HPDE6-E6E7 (cell line): ENCODE data around the gene SFXN1.
"Not testable (repeated sequence)": the region's sequence is repeated elsewhere in the genome, so short reads cannot be mapped to it uniquely, and the experiment has no call there.

ENCODE experiments used
- DNase-seq: peaks from one replicate; pipeline ENCODE4 v3.0.0; 2011; ENCODE audit warnings: missing footprints; ENCODE audit errors: extremely low spot score

Gene SFXN1

DNA sequence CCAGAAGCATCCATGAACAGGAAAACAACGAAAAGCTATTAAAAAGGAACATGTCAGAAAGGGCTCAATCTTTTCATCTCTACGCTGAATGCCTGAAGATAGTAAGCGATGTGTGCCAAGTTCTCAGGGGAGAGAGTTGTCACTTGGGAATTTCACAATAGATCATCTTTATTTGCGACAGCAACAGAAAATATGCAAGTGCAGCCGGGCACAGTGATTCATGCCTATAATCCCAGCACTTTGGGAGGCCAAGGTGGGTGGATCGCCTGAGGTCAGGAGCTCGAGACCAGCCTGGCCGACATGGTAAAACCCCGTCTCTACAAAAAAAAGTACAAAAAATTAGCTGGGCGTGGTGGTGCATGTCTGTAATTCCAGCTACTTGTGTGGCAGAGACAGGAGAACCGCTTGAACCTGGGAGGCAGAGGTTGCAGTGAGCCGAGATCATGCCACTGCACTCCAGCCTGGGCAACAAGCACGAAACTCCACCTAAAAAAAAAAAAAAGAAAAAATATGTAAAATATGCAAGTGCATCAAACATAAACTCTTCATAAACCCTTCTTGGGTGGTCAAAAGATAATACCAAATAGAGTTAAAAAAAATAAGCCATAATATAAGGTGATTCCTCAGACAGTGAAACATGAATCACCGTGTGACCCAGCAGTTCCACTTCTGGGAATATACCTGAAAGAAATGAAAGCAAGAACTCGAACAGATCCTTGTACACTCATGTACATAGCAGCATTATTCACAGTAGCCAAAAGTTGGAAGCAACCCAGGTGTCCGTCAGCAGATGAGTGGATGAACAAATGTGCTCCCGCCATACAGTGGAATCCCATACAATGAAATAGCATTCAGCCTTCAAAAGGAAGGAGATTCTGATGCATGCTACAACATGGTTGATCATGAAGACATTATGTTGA lies 16.2 kb downstream of the SFXN1 start:
- DNase-seq = no peak

DNA sequence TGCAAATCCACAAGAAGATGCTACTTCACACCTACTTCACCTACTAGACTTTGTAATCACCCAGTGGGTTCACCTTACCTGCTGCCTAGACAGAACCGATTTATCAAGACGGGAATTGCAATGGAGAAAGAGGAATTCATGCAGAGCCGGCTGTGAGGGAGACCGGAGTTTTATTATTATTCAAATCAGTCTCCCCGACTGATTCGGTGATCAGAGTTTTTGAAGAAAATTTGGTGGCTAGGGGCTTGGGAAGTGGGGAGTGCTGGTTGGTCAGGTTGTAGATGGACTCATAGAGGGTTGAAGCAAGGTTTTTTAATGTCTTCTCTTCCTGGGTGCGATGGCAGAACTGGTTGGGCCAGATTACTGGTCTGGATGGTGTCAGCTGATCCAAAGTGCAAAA lies 23.4 kb downstream of the SFXN1 start:
- DNase-seq = no peak

DNA sequence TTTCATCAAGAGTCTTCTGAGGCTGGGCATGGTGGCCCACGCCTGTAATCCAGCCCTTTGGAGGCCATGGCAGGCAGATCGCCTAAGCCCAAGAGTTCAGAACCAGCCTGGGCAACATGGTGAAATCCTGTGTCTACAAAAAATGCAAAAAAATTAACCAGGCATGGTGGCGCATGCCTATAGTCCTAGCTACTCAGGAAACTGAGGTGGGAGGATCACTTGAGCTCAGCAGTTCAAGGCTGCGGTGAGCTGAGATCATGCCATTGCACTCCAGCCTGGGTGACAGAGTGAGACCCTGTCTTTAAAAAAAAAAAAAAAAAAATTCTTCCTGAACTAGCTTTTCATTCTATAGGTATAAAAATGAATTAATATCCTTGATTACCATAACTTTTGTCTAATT lies 29.3 kb downstream of the SFXN1 start:
- DNase-seq = not testable (repeated sequence)

DNA sequence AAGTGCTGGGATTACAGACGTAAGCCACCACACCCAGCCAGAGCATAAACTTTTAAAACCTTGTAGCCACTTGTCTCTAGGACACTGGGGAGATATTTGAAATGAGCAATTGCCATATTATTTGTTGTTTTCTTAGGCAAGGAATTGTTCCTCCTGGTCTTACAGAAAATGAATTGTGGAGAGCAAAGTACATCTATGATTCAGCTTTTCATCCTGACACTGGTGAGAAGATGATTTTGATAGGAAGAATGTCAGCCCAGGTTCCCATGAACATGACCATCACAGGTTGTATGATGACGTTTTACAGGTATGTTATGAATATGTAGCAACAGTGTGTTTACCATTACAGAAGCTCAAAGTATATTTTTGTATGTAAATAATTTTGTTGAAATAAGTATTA lies 30.5 kb downstream of the SFXN1 start:
- no peak for DNase-seq

DNA sequence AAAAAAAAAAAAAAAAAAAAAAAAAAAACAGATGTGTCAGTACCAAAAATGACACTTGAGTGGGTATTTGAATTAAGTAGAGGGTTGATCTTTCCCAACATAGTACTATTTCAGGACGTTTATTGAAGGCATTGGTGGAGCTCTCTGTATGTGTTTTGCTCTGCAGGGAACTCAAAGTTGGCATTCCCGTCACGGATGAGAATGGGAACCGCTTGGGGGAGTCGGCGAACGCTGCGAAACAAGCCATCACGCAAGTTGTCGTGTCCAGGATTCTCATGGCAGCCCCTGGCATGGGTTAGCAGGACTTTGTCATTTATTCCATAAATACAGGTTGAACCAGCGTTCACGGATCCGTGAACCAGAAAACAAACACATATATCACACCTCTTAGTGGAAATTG lies 34.9 kb downstream of the SFXN1 start:
- DNase-seq = no peak

DNA sequence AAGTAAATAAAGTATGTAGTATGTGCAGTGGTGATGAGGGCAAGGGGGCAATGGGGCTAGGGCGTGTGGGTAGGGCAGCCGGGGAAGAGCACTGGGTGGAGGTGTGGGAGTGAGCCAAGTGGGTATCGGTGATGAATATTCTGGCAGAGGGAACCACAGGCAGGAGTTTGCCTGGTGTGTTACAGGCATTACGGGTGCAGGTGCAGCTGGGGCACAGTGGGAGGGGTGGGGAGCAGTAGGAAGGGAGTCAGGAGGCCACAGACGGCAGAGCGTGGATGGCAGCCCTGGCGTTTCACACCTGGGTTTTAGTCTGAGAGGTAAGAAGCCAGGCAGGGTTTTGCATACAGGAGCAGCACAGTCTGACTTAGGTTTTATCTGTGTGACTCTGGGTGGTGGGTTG lies 35.4 kb downstream of the SFXN1 start:
- no peak for DNase-seq

DNA sequence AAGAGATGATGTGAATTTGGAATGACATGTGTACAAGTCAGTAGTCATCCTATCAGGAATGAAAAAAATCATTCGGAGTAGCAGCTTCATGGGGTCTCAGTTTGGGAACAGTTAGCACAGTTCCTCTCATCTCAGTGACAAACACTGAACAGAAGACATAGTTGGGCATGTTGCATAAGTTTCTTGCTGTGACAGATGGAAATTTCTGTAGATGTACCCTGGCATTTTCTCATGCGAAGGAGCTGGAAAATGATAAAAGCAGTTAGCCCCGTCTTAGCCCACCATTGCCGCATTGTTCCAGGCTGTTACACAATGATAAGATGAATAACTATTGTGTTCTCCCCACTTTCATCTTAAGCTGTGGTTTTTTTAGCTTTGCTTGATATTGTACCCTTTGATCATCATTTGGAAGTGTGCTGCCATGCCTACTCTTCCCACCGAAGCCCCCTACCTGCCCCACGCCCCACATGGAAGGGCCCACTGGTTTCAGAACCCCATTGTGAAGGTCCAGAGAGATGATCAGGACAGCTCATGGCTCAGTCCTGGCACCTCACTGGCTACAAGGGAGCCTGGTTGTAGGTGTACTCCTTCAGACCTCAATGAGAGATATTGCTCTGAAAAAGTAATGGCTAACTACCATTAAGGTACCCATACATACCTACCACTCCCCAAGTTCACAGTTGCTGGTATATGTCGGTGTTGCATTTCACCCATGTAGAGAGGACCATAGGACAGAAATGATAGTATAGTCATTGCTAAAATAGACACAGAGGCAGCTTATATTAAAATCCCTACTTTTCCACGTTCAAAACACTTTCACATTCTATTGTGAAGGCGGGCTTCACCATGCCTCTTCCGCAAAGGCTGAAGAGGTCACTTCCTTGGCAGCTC lies 38.8 kb downstream of the SFXN1 start:
- no peak for DNase-seq

DNA sequence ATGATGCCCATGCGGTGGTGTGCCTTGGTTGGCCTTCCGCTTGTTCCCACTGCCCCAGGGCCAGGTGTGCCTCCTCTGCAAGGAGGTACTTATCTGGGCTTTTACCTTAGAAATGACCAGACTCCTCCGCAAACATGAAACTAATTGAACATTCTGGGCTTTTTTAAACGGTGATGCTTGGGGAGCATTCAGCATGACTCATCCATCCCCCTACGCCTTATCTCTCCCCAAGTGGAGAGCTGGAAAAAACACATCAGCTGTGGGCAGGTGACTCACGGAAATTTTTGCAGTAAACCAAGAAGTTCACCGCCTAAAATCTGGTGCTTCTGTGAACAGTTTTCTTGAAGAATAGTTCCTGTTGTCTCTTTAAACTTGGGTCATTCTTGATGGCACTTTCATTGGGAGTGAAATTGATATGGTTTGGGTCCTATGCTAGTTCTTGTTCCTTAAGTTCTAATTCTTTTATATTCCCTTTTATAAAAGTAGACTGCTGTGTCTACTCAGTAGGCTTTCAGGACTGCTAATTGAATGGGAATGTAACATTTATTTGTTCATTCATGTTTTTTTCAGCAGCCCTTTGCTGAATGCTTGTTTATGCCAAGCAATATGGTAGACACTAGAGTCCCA lies 39.6 kb downstream of the SFXN1 start:
- peak; percentile 41 for DNase-seq

DNA sequence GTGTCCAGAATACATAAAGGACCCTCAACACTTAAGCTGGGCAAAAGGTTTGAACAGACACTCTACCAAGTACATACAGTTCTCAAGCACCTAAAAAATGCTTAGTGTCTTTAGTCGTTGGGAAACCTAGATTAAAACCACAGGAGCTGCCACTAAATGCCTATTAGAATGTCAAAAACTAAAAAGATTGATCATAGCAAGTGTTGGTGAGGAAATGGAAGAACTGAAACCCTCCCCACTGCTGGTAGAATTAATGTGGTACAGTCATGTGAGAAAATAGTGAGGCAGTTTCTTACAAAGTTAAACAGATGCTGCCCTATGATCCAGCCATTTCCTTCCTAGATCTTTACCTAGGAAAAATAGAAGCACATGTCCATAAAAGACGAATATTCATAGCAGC lies 40.6 kb downstream of the SFXN1 start:
- DNase-seq = no peak

DNA sequence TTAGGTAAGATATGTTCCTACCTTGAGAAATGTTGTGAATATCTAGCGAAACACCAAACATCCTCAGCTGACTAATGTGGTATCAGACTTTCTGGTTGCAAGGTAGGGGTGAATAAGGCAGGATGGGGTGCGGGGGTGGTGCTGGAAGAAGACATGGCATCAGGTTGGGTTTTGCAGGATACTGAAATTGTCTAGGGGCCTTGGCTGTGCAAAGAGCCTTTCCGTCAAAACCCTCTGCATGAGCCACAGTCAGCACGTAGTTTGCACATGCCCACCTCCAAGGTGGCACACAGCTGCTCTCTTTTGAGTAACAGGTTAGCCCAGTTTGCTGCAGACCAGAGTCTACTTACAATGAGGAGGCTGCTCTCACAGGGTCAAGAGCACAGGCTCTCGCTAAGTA lies 42.0 kb downstream of the SFXN1 start:
- DNase-seq = no peak

DNA sequence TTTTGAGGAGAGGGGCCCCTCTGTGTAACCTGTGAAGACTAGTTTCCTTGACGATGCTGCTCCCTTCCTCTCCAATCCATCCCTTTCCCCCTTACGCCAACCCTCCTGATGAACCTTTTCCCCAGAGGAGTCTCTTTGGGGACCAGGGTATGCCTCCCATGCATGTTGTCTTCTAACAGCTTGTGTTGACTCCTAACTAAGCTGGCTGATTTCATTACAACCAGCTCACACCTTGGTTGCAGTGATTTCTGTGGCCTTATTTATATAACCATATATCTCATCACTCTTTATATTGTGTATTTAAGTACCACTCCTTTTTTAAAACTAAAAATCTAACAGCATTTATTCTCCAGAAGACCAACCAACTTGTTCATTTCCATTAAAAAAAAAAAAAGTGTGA lies 42.5 kb downstream of the SFXN1 start:
- DNase-seq = no peak

DNA sequence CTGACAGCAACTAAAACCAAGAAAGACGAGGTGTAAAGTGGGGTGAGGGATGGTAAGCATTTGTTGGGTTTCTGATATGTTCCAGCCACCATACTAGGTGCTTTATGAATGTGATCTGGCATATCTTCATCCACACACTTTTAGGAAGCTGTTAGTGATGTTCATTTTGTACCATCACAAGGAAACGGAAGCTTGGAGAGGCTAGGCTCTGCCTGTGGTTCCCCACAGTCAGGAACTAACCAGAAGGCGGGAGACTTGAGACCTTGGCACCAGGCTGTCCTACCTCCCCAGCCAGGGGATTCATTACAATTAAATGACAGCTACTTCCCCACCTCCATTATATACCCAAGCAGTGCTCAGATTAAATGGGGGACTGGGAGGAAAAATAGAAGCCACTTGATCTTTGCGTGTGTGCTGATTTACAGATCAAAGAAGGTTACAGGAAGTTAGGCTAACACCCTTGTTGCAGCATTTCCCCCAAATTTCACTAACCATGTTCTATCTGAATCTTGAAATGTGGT lies 43.0 kb downstream of the SFXN1 start:
- DNase-seq = no peak

DNA sequence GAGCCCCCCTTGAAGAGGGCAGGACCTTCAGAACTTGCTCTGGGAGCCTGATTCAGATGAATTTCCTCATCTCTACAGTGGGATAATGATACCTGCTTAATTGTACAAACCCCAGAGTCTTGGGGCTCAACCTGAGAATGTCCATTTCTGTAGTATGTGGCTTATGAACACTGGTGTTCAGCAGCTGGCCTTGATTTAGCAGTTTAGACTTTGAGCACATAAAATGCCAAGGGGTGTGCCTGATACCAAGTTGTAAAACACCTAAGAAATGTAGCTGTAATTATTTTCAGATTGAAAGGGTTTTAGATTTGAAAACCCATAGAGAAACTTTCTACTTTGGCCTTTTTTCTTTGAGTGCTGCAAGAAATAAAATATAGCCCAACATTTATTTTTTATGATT lies 44.9 kb downstream of the SFXN1 start:
- DNase-seq = no peak

DNA sequence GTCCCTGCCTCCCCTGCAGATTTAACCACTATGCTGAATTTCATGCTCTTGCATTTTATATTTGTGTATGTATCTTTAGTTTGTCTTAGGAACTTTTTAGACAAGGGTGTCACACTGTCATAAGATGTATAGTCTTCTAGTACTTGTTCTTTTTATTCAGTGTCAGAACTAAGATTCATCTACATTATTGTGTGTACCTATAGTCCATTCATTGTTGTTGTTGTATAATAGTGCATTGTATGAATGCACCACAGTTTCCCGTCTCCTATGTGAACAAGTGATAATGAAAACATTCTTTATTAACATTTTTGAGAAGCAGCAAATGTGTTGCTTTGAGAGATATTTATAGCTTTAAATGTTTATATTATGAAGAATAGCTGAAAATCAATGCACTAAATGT lies 45.9 kb downstream of the SFXN1 start:
- DNase-seq = no peak

DNA sequence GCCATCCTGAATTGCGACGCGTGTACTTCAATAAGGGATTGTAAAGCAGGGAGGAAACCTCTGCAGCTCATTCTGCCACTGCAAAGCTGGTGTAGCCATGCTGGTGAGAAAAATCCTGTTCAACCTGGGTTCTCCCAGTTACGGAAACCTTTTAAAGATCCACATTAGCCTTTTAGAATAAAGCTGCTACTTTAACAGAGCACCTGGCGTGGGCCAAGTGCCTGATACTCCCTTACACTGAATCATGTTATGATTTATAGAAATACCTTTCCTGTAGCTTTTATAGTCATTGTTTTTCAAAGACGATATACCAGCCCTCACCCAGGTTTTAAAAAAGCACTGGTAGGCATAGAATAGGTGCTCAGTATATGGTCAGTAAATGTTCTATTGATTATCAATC lies 48.3 kb downstream of the SFXN1 start:
- no peak for DNase-seq

DNA sequence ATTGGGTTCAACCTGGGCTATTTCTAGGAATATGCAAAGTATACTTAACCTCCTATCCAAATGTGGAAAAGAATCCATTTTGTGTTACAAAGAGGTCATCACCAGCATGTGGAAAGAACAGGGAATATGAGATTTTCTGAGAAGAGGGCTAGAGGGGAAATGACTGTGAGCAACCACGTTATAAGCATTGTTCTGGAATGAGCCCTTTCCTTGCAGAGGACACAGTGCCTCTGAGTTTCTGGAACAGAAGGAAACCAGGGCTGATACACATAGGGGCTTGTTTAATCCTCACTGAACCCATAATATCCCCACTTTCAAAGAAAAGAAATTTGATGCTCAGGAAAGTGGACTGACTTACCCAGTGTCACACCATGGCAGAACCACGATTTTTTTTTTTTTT lies 53.0 kb downstream of the SFXN1 start:
- DNase-seq = no peak

DNA sequence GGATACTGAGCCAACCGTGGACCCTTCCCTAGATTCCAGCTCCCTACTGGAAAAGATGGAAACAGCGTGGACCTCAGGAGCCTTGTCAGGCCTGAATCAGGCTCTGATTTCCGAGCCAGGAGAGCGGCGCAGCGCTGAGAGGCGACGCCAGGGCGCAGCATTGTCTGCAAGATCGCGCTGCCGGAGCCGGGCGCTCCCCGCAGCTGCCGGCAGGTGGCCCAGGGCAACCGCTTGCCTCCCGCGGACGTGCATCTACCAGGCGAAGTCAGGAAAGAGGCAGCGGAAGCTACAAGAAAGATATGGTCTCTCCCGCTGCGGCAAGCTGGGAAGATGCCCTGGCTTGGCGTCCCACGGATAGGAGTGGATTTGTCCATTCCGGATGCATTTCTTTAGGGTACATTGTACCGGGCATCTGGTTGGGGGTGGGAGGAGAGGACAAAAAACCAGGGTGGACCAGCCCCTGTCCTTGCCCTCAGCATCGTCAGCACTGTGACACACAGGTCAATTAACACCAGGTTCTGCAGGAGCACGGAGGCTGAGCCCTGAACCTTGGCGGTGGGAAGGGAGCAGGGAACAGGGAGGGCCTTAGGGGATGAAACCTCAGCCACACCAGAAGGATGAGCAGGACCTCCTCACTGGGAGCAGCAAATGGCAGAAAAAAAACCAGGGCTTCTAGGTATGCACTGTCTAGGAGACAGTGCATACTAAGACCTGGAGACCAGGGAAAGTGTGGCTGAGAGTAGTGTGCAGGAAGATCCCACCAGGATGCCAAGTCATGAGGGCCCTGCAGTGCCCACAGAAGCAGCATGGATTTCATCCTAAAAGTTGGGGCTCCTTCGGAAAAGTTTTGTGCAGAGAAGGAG lies 55.9 kb downstream of the SFXN1 start:
- peak; percentile 81 for DNase-seq

DNA sequence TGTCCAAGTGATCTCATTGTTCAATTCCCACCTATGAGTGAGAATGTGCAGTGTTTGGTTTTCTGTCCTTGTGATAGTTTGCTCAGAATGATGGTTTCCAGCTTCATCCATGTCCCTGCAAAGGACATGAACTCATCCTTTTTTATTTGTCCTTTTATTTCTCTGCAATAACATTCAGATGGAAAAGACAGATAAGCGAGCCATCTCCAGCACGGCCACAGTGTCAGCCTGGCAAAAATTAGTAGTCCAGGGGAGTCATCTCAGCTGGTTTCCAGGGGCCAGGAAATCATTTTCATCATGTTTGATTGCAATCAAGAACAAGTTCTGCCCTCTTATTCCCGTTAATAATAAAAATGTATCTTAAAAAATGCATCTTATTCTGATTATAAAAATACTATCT lies 57.0 kb downstream of the SFXN1 start:
- DNase-seq = not testable (repeated sequence)

DNA sequence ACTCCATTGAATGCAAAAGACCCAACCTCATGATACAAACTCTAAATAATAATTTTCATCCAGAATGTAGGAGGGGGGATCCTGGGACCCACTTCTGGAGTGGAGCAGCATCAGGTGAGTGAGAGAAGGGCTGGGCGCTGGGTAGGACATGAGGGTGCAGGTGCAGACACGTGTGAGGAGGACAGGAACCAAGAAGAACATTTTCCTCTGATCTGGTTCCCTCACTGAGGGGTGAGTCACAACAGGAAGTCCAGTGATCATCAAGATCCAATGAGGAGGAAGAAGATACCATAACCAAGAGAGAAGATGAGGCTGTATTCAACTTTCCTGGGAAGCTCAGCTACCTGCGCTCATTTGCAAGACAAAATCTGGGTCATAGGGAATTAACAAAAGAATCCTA lies 57.4 kb downstream of the SFXN1 start:
- DNase-seq = no peak

DNA sequence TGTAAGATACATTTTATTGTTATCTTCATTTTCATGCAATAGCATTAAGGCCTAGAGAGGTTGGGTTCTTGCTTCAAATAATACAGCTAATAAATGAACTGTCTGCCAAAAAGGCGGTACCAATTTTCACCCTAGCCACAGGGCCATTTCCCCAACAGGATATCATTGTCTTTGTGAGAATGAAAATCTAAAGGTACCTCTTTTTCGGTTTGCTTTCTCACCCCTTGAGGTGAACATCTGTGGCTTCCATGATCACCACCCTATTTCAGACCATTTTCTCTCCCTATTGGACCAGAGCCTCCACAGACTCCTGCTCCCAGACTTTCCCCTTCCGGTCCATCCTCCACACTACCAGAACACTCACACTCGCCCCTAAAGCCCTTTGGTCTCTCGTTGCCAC lies 60.2 kb downstream of the SFXN1 start:
- no peak for DNase-seq

DNA sequence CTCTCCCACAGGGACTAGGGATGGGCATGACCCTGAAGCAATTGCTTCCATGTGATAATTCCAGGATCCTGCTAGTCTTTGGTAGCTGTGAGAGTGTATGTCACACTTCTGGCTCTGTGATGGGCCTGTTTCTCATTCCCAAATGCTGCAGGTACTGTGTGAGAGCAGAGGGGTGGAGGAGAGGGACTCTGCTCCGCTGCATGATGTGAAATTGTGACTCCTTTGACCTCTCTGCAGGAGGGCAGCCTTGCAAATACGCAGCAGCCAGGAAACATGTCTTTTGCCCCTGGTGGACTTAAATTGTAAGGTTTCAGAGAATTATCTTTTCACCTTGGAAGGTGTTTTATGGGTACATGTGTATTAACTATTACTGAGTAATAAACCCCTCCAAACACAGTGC lies 61.6 kb downstream of the SFXN1 start:
- no peak for DNase-seq
